NCI-H510A (cell line): ENCODE results near the gene CHRNB4.
"Not testable (repeated sequence)": the region's sequence is repeated elsewhere in the genome, so short reads cannot be mapped to it uniquely, and the experiment has no call there.

ENCODE experiments used
- DNase-seq: peaks from one replicate; lab custom pipeline; 2025; lab: John Stamatoyannopoulos, UW

Gene CHRNB4

GRCh38 chr15:78641102-78641748, at the start of gene CHRNB4:
TSS of gene CHRNB4 (minus strand) at chr15:78641210. CDS start at chr15:78641133, 77 bp downstream.
- DNase-seq: no peak

GRCh38 chr15:78689626-78690025, 48.6 kb upstream of the CHRNB4 start:
- DNase-seq: no peak

- no peak for DNase-seq
Measured at GRCh38 chr15:78685925-78686324, 44.9 kb upstream of the CHRNB4 start.

- no peak for DNase-seq
Measured at GRCh38 chr15:78685159-78685921, 44.3 kb upstream of the CHRNB4 start.

GRCh38 chr15:78684657-78685056, 43.6 kb upstream of the CHRNB4 start:
- no peak for DNase-seq

- not testable (repeated sequence) for DNase-seq
Measured at GRCh38 chr15:78683599-78683998, 42.6 kb upstream of the CHRNB4 start.

GRCh38 chr15:78682693-78683410, 41.8 kb upstream of the CHRNB4 start:
- no peak for DNase-seq

- DNase-seq: no peak
Measured at GRCh38 chr15:78682004-78682651, 41.1 kb upstream of the CHRNB4 start.

- no peak for DNase-seq
Measured at GRCh38 chr15:78681281-78682003, 40.4 kb upstream of the CHRNB4 start.

GRCh38 chr15:78680431-78681075, 39.5 kb upstream of the CHRNB4 start:
- no peak for DNase-seq

GRCh38 chr15:78679089-78679511, 38.1 kb upstream of the CHRNB4 start:
- no peak for DNase-seq

GRCh38 chr15:78676424-78677110, 35.6 kb upstream of the CHRNB4 start:
- DNase-seq: no peak

GRCh38 chr15:78675617-78676360, 34.8 kb upstream of the CHRNB4 start:
- no peak for DNase-seq

GRCh38 chr15:78675206-78675605, 34.2 kb upstream of the CHRNB4 start:
- DNase-seq: no peak

- DNase-seq: no peak
Measured at GRCh38 chr15:78673917-78674444, 33.0 kb upstream of the CHRNB4 start.

GRCh38 chr15:78673476-78673875, 32.5 kb upstream of the CHRNB4 start:
- no peak for DNase-seq

- DNase-seq: no peak
Measured at GRCh38 chr15:78672285-78673014, 31.4 kb upstream of the CHRNB4 start.

GRCh38 chr15:78671626-78672211, 30.7 kb upstream of the CHRNB4 start:
- no peak for DNase-seq
